Colon (tissue), 2 donors: Measurements from ENCODE around the gene EPB41L5.
"Not testable (repeated sequence)": the region's sequence is repeated elsewhere in the genome, so short reads cannot be mapped to it uniquely, and the experiment has no call there.

ENCODE experiments used
- FAIRE-seq: peaks from 2 replicates; lab custom pipeline; 2012; peaks lifted over from hg19 to GRCh38; lab: Jason Lieb, UNC
- donor health status: control.
- donor health status: control.

EPB41L5 gene

DNA sequence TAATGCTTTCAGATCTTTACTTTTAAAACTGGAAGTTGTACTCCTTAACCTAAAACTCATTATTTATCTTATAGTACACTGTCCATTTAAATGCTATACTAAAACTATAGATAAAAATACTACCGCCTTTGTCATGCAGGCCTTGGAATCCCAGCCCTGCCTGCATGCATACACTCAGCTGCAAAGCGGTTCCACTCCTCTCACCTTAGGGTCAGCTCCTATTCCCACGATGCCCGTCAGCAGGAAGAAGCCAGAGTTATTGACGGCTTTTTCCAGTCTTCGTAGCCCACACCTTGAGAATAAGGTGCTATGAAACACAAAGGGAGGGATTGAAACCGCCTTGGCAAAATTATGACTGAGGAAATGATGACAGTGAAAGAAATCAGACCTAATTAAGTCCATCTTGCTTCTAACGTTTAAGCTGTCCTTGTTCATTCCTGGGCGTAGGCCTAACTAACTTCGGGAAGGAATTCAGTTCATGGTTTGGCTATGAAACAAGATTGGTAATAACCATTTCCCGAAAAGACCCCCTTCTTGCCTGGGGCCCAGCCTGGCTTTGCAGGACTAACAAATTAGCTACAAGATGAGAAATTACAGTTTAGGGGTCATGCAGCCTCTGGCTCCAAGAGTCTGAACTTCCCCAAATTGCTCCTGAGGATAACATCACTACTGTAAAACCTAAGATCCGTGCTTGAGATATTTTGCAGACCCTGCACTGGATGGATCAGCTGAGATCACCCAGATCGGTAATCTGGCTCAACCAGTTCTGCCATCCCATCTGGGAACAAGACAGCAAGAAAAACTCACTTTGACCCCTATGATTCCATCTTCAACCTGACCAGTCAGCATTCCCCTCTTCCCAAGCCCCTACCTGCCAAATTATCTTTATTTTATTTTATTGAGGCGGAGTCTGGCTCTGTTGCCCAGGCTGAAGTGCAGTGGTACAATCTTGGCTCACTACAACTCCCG, 17.1 kb downstream of the EPB41L5 start:
- no peak for FAIRE-seq

DNA sequence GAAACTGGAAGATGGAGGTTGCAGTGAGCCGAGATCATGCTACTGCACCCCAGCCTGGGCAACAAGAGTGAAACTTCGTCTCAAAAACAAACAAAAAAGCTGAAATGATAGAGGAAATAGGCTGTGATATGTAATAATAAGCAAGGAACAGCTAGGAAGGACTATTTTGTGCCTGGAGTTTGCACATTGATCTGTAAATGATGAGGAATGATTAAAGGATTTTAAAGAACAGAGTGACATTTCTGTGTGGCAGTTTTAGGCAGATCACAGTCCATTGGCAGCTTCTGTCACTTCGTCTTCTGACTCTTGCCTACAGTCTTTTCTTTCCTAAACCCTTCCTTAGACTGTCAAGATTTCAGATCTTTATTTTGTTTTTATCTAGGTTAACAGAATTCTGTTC, 19.4 kb downstream of the EPB41L5 start:
- no peak for FAIRE-seq

DNA sequence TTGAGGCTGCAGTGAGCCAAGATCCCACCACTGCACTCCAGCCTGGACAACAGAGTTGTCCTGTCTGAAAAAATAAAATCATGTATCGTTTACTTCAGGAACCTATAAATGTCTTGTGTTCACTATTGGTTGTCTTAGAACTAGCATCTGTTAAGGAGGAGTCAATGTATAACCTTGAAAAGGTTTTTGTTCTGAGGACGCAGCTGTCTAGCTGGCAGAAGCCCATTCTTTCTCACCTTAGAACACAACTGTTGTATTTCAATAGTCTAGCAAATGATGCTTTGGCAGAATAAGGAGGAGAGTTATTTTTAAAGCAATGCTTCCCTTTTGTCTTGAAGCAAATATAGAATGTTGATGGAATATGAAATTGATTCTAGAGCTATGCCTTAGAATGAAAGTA, 21.1 kb downstream of the EPB41L5 start:
- FAIRE-seq = no peak

DNA sequence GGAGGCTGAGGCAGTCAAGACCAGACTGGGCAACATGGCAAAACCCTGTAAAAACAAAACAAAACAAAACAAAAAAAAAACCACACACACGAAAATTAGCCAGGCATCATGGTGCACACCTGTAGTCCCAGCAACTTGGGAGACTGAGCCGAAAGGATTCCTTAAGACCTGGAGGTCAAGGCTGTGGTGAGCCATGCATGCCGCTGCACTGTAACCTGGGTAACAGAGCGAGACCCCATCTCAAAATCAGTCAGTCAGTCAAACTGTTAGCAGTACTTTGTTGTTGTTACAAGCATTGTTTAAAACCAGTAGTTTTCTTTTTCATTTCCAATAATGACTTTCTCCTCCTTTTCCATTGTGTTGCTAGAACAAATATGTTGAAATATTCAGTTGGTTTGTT, 21.7 kb downstream of the EPB41L5 start:
- FAIRE-seq = no peak

DNA sequence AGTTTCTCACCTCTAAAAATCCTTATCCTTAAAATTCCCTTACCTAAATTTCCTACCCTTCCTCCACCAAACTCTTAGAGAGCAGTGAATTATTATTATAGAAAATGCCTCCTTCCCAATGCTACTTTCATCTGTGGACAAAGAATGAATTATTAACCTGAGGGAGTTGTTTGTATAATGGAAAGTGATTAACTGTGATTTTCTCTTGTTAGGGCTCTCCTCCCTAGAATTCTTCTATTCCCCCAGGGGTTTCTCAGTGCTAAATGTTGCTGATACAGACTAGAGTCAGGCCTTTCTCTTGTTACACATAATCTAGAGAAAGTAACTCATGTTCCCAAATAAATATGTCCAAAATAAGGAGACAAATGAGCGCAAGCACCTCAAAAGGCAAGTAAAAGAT, 23.3 kb downstream of the EPB41L5 start:
- no peak for FAIRE-seq

DNA sequence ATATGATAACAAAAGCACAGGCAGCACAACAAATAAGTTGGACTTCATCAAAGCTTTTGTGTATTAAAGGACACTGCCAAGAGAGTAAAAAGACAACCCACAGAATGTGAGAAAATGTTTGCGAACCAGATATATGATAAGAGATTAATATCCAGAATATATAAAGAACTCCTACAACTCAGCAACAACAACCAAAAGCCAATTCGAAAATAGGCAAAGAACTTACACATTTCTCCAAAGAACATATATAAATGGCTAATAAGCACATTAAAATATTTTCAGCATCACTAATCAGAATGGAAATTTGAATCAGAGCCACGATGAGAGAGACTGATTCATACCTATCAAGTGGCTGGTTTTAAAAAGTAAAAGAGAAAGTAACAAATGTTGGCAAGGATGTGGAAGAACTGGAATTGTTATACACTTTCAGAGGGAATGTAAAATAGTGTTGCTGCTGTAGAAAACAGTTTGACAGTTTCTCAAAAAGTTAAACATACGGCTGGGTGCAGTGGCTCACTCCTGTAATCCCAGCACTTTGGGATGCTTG, 25.2 kb downstream of the EPB41L5 start:
- FAIRE-seq = no peak

DNA sequence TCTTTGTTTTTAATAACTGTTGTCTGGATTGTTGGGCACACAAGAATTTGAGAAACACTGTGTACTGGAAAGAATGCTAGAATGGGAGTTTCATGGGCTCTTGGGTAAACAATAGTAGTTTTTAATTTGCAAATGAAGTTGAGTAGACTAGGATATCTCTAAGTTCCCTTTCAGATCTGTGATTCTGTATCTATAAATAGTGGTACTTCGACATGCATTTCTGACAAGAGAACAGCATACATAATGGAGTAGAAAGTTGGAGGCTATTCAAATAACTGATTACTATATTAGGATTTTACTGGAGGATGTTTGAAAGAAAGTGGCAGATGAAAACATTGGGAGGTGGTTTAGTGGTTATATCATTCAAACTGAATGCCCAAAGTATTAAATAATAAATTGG, 29.5 kb downstream of the EPB41L5 start:
- no peak for FAIRE-seq

DNA sequence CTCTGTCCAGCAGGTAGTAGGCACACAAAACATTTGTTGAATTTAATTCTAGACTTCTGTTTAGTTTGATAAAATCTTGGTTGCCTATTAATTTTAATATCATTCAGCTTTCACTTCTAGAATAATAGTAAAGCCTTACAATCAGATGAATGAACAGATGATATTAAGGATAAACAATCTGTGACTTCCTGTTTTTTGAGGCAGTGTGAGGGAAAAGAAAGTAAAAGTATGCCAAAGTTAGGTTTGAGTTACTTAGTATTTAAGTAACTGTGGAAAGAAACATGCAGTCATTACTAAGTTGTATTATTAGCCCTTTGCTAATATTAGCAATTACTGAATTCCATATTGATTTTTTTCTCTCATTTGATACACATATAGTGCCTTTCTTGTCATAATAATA, 31.5 kb downstream of the EPB41L5 start:
- FAIRE-seq = no peak

DNA sequence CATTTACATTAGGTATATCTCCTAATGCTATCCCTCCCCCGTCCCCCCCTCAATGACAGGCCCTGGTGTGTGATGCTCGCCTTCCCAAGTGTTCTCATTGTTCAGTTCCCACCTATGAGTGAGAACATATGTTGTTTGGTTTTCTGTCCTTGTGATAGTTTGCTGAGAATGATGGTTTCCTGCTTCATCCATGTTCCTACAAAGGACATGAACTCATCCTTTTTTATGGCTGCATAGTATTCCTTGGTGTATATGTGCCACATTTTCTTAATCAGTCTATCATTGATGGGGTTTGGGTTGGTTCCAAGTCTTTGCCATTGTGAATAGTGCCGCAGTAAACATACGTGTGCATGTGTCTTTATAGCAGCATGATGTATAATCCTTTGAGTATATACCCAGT, 32.9 kb downstream of the EPB41L5 start:
- not testable (repeated sequence) for FAIRE-seq

DNA sequence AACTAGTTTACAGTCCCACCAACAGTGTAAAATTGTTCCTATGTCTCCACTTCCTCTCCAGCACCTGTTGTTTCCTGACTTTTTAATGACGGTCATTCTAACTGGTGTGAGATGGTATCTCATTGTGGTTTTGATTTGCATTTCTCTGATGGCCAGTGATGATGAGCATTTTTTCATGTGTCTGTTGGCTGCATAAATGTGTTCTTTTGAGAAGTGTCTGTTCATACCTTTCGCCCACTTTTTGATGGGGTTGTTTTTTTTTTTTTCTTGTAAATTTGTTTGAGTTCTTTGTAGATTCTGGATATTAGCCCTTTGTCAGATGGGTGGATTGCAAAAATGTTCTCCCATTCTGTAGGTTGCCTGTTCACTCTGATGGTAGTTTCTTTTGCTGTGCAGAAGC, 33.4 kb downstream of the EPB41L5 start:
- not testable (repeated sequence) for FAIRE-seq

DNA sequence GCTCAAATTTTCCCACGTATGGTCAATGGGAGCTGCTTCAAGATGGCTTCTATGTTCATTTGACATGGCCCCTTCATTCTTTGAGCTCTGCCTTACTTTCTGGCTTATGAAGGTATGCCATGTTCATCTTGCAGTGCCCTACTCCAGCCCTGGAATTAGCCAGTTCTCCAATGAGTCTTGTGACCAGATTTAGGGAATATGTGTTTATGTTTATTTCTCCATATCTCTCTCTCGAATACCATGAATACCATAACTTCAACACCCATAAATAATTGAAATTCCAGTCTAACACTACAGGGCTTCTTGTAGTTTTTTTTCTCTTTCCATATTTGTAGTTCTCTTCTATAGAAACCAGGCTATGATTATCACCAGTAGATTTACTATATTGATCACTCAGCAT, 39.7 kb downstream of the EPB41L5 start:
- no peak for FAIRE-seq

DNA sequence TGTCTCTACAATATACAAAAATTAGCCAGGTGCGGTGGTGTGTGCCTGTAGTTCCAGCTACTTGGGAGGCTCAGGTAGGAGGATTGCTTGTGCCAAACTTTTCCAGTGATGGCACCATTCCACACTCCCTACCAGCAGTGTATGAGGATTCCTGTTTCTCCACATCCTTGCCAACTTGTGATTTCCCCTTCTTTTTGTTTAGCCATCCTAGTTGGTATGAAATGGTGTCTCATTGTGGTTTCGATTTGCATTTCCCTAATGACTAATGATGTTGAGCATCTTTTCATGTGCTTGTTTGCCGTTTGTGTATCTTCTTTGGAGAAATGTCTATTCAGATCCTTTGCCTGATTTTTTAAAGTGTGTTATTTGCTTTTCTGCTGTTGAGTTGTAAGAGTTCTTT, 41.0 kb downstream of the EPB41L5 start:
- no peak for FAIRE-seq

DNA sequence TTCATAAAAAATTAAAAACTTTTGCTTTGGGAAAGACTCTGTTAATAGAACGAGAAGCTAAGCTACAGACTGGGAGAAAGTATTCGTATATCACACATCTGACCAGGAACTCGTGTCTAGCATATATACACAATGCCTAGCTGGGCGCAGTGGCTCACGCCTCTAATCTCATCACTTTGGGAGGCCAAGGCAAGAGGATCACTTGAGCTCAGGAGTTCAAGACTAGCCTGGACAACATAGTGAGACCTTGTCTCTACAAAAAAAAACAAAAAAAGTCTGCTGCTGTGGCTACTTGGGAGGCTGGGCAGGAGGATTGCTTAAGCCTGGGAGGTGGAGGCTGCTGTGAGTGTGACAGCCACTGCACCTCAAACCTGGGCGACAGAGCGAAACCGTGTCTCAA, 46.6 kb downstream of the EPB41L5 start:
- FAIRE-seq = no peak

DNA sequence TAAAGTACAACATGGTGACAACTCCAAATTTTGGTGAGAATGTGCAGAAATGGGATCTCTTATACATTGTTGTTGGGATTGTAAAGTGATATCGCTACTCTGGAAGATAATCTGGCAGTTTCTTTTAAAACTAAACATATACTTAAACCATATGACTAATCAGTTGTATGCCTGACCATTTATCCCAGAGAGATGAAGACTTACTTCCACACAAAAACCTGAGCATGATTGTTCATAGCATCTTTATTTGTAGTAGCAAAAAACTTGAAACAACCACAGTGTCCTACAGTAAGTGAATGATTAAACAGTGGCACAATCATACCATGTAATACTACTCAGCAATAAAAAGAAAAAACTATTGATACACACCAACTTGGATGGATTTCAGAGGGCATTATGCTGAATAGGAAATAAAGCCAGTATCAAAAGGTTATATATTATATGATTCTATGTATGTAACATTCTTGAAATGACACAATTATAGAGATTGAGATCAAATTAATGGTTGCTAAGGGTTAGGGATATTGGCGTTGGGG, 47.3 kb downstream of the EPB41L5 start:
- no peak for FAIRE-seq

DNA sequence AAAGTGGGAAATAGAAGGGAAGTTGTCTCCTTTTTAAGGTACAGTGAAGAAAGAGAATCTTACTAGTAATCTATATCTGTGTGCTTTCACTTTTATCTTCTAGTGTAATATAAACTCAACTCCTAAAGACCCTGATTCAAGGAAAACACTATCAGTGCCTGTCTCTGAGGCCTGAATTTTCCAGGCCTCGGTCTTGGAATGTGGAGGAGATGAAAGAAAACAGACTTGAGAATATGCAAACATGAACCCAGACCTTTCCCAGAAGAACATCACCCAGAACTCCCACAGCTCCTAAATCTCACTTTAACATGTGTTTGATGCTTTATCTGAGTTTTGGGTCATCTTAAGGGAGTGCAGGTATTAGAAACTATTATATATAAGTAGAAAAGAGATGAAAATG, 51.8 kb downstream of the EPB41L5 start:
- FAIRE-seq = no peak

DNA sequence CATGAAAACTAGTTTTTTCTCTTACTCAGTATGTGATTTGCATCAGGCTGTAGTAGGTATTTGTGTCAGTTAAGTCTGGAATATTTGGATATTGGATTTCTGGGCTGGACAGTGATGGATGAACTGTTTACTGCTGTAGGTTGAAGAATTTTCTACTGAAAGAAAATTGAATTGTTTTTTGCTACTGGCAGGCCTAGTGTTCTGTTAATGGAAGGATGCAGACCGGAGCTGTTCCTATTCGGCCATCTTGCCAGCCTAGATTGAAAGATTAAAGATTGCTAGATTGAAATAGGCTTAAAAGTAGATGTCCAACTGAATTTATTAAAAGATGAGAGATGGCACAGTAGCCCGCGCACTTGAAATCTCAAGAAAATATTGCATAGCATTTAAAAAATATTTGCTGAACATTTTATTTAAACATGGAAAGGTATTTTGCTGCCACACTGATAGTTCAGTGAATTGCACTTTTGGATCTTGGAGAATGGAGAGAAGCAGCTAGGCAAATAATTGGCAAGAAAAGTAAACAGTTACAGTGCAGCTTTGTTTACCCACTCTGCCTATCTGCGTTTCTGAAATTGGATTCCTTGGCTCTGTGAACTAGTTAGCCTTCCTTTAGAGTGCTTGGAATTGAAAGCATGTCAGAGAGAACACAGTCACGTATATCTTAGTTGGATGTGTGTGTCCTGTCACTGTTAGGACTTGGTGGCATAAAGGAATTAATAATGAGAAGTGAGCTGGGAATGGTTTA, 54.1 kb downstream of the EPB41L5 start:
- FAIRE-seq = no peak

DNA sequence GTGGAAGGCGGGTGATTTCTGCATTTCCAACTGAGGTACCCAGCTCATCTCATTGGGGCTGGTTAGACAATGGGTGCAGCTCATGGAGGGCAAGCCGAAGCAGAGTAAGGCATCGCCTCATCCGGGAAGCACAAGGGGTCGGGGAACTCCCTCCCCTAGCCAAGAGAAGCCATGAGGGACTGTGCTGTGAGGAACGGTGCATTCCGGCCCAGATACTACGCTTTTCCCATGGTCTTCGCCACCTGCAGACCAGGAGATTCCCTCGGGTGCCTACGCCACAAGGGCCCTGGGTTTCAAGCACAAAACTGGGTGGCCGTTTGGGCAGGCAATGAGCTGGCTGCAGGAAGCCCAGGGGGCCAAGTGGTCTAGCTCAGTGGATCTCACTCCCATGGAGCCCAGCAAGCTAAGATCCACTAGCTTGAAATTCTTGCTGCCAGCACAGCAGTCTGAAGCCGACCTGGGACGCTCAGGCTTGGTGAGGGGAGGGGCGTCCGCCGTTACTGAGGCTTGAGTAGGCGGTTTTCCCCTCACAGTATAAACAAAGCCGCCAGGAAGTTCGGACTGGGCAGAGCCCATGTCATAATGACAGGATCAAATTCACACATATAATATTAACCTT, 55.3 kb downstream of the EPB41L5 start:
- FAIRE-seq = not testable (repeated sequence)

DNA sequence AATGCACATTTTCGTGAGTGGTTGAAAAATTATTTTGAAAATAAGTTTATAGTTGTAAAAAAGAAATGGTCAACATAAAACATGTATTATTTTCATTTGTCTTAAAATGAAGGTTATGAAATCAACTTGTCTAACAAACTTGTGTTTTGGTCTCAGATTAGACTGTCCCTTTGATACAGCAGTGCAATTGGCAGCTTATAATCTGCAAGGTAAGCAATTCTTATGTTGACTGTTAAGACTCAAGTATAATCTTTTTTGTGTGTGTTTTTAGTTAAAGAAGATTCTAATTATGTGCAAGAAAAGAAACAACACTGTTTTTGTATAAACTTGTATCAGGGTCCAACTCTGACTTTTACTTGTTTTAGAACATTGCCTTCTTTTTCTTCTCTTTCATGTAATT, 62.7 kb downstream of the EPB41L5 start:
- no peak for FAIRE-seq

DNA sequence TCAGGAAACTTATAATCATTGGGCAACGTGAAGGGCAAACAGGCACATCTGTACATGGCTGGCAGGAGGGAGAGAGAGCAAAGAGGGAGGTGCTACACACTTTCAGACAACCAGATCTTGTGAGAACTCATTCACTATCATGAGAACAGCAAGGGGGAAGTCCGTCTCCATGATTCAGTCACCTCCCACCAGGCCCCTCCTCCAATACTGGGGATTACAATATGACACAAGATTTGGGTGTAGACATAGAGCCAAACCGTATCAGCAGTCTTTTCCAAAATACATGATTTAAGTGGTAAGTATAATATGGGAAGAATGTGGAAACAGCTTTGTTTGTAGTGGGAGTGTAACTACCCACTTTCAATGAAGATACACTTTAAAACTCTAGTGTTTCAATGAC, 65.0 kb downstream of the EPB41L5 start:
- no peak for FAIRE-seq

DNA sequence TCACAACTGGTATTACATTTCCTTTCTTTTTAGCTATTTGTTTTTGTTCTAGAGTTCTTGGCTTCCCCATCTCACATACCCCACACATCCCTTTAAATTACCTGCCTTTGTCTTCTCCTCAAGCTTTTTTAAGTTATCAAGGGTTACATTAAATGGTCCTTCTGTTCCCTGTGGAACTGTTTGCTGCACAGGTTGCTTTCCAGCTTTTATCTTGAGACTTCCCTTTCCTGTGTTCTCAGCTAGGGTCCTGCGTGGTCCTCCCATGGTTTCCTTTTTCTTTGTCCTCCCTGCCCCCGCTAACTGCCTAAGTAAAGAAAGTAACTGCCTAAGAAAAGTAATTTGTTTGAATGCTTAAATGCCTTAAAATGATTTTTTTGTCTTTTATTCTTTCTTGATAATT, 66.8 kb downstream of the EPB41L5 start:
- no peak for FAIRE-seq

DNA sequence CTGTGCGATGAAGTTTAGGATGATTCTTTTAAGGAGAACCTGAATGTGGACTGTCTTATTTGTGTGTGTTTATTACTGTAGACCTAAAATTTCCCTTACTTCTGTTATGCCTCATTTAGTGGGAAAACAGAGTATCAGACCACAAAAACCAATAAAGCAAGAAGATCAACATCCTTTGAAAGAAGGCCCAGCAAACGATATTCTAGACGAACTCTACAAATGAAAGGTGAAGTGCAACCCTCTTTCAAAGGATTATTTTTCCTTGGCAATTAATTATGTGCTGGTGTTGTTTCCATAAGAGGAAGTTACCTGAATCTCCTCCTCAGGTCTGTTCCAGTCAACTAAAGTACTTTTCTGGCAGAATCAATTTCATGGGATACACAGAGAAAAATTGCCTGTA, 78.6 kb downstream of the EPB41L5 start:
- FAIRE-seq = no peak

DNA sequence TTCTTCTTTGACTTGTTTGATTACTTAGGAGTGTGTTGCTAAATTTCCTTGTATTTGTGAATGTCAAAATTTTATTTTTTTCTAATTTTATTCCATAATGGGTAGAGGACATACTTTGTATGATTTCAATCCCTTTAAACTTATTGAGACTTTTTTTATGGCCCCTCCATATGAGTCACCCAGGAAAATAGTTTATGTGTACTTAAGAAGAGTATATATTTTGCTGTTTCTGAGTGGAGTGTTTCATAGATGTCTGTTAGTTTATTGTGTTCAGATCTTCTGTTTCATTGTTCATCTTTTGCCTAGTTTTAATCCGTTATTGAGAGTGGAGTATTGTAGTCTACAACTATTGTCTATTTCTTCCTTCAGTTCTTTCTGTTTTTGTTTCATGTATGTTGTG, 81.9 kb downstream of the EPB41L5 start:
- peak; percentile 21 for FAIRE-seq
